ENCODE results near the gene LRRC7.

The LRRC7 gene

GRCh38 chr1:69592341-69592740 is 24.6 kb downstream of the LRRC7 start:
- no peak for DNase-seq

- no peak for DNase-seq
Measured at GRCh38 chr1:69595486-69595885, 27.8 kb downstream of the LRRC7 start.

GRCh38 chr1:69611316-69611715 is 43.6 kb downstream of the LRRC7 start:
- no peak for DNase-seq

GRCh38 chr1:69613414-69613813 is 45.7 kb downstream of the LRRC7 start:
- DNase-seq: no peak

GRCh38 chr1:69638673-69639072 is 71.0 kb downstream of the LRRC7 start:
- no peak for DNase-seq

- DNase-seq: no peak
Measured at GRCh38 chr1:69639159-69639558, 71.4 kb downstream of the LRRC7 start.

GRCh38 chr1:69643266-69643665 is 75.5 kb downstream of the LRRC7 start:
- DNase-seq: no peak

- no peak for DNase-seq
Measured at GRCh38 chr1:69645477-69645876, 77.8 kb downstream of the LRRC7 start.

- no peak for DNase-seq
Measured at GRCh38 chr1:69648486-69648885, 80.8 kb downstream of the LRRC7 start.

GRCh38 chr1:69649383-69649990 is 81.8 kb downstream of the LRRC7 start:
- DNase-seq: no peak

DNA sequence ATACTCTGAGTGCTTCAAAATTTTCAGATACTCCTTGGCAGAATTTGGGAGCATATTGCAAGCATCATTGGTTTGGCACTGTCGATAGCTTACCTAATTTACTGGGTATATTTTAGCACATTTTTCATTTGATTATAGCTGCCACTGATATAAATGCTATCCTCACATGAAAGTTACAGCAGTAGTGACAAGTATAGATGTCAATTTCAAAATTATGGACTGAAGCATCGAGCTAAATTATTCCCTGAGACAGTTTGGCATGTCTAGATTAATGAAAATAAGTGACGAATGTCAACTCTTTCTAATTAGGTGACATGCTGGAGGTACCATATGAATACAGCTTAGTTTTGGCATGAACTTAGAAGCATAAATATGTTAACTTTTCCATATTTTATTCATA is 83.1 kb downstream of the LRRC7 start:
- no peak for DNase-seq

DNA sequence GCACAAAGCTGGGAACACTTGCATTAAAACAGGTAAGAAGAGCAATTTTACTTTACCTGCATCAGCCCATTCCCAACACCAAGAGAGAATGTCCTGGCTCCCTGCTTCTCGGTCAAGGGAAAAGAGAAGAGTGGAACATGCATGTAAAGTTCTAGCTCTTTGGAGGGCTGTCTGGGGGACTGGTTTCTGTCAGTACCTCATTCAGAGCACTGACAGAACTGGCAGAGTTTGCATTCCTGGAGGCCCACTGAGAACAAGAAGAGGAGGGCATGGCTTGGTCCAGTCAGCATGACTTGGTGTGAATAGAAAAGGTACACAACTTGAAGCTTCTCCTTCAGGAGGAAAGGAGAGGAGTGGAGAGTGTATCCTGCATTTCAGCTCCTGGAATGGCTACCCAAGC is 83.9 kb downstream of the LRRC7 start:
- DNase-seq: no peak

DNA sequence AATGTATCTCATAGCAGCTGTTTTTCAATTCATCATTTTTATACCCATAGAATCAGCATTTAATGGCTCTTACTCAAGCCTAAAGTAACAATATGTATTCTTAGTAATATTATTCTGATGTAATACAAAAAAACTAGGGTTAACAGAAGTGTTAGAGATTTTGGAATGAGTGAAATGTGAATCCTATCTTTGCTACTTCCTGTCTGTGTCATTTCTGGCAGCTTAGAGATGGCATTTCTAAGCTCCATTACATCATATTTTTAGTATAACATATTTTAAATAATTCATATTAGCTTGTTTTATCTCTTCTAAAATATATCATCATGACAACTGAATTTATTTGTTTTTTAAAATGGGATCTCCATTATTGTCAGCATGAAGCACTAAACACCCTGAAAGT is 90.2 kb downstream of the LRRC7 start:
- DNase-seq: no peak

DNA sequence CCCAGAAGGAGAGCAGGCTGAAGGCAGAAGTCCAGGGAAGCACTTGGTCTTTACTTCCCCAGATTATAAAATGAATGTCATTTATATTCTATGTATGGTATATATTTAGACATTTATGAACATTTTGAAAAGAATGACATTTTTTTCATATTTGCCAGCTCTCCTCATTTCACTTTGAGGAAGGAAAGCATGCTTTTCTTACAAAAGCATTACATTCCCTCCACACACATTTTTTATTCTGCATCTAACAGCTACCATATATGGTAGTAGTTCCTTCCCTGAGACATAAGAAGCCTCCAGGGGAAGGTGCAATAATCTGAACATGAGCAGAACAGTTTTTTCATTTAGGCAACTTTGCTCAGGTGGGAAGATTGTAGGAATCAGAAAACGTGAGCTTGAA is 94.0 kb downstream of the LRRC7 start:
- DNase-seq: no peak

DNA sequence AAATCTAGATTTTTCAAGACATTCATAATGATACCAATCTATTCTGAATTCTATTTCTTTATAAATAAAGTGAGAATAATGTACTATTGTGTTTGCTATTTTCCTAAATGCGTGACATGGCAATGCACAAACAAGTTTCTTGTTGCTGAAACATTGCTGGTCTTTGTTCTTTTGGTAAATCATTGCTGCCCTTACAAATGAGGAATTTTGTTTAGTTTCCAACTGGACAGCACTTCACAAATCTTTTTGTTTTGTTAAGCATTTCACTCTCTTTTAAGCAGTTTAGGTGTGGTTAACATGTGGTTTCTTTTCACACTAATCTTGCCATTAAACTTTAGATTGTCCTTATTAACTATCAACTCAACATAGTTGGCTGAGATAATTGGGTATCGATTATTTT is 94.6 kb downstream of the LRRC7 start:
- DNase-seq: no peak

DNA sequence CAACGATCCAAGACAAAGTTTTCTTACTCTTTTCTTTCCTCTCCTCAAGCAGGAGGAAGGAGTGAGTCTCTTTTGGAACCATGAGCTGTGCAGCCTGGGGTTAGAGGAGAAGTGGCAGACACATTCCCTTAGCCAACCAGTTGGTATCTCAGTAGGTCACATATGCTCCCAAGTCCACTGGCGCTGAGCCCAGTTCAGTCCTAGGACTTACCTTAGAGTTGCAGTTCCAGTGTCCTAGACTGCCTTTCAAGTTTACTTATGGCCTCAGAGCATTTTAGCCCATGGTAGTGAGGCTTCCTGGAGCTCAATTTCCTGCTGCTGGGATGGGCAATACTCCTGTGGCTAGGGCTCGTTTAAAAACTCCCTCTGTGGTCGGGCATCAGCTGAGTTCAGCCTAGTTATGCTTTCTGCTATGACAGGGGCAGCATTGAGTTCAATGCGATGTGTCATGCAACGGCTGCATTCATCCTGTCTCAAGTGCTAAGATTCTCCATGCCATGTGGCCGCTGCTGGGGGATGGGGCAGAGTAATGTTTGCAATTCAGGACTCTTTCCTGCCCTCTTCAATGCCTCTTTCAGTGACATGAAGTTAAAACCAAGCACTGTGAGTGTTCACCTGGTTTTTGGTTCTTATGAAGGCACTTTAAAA is 103.8 kb downstream of the LRRC7 start:
- DNase-seq: no peak

- DNase-seq: no peak
Measured at GRCh38 chr1:69673321-69673720, 105.6 kb downstream of the LRRC7 start.

DNA sequence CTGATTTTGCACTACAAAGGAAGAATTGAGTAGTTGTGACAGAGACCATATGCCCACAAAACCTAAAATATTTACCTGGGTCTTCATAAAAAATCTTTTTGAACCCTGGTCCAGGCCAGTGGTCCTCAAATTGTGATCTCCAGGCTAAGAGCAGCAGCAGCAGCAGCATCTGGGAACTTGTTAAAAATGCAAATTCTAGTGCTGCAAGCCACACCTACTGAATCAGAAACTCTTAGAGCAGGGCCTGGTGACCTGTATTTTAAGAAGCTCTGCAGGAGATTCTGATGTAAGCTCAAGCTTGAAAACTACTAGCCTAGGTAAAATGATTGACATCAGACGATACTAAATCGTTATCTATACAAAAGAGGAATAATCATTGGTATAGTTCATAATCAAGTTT is 112.2 kb downstream of the LRRC7 start:
- DNase-seq: no peak

DNA sequence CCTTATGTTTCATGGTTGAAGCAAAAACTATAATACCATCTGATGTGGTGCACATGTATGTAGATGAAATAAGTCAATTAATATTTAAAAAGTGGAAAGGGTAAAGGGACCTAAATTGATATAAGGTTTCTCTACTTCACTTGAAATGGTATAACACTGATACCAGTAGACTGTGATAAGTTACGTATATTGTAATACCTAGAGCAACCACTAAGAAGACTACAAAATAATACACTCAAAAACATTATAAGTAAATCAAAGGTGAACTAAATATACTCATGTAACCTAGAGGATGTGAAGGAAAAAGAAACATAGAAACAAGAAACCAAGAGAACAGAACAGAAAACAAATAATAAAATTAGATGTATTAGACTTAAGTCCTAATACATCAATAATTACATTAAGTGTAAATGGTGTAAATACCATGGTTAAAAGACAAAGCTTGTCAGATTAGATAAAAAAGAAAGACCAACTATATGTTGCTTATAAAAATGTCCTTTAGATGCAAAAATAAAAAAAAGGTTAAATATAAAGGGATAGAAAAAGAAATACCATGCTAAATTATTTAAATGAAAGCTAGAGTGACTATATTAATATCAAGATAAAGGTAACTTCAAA is 118.8 kb downstream of the LRRC7 start:
- no peak for DNase-seq

DNA sequence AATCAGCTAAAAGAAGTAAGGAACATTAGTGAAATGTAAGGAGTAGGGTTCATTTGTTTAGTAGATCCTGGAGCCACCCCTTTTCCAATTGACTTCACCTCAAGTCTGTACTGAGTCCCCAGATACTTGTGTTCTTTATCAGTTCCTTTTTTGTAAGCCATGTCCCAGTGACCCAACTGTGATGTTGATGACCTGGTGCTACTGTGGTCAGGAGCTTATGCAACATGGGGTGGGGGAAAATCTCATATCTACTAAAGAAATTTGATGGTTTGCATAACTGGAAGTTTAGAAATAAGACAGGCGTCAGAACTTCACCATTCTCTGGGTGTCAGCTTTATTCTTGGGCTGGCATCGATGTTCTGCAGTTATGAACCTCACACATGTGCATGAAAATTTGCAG is 120.5 kb downstream of the LRRC7 start:
- no peak for DNase-seq

GRCh38 chr1:69691179-69691578 is 123.5 kb downstream of the LRRC7 start:
- no peak for DNase-seq

- DNase-seq: no peak
Measured at GRCh38 chr1:69693921-69694675, 126.4 kb downstream of the LRRC7 start.

DNA sequence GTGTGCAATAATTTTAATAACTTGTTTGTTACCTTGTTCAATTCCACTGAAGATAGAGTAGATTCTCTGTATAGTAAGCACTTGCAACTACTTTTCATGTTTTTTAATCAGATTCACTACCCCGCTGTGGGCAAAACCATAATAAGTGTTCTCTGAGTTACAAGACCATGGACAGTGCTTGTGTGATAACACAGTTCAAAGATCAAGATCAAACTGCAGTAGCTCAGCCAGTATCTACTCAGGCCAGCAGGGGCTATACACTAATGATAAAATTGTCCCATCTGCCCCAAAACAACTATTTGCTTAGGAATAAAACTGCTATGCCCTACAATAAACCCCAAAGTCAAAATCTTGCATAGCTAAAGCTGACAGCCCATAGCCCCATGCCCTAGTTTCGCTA is 129.6 kb downstream of the LRRC7 start:
- DNase-seq: no peak

DNA sequence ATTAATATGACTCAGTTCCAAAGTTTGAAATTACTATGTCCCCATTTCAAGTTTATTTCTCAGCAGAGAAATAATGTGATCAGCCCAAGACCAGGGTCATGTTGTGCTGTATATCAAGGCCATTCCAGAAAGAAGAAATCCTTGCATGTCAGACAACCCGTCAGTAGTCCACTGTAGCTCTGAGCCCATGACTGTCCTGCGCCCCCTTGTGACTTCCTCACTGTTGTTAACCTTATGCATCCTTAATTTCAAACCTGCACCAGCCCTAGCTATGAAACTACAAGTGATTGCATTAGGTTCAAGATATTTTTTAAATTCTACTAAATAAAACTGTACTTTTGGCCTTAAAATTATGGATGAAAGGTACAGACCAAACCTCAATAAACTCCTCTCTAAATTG is 133.0 kb downstream of the LRRC7 start:
- no peak for DNase-seq
